Smooth muscle cell (in vitro differentiated cells): ENCODE results near the gene FBXO28. TPM values are rescaled to one million over a fixed set of nuclear protein-coding genes. Genes with fewer than 3 reads are reported as not detected.

Experiments
- DNase-seq: peaks from one replicate; lab custom pipeline; 2025; ENCODE audit not compliant: unreplicated experiment; lab: John Stamatoyannopoulos, UW
- H2AFZ ChIP-seq: fragments of 200-600 bp; sonication (generic); 2 replicates; pipeline ENCODE4 v1.6.0; 2016; ENCODE audit warnings: antibody characterized with exemption, low read depth, mild to moderate bottlenecking
- H3F3A ChIP-seq: fragments of 200-600 bp; sonication (generic); 2 replicates; pipeline ENCODE4 v1.6.0; 2017; ENCODE audit warnings: antibody characterized with exemption, low read depth
- H3K27ac ChIP-seq: fragments of 200-600 bp; sonication (generic); 2 replicates; pipeline ENCODE4 v1.5.1; 2016; ENCODE audit warnings: low read depth, mild to moderate bottlenecking
- H3K27me3 ChIP-seq: fragments of 200-600 bp; sonication (generic); 2 replicates; pipeline ENCODE4 v1.6.1; 2016; ENCODE audit warnings: low read depth, mild to moderate bottlenecking
- H3K36me3 ChIP-seq: fragments of 200-600 bp; sonication (generic); 2 replicates; pipeline ENCODE4 v1.5.1; 2016; ENCODE audit warnings: low read depth
- H3K4me1 ChIP-seq: fragments of 200-600 bp; sonication (generic); 2 replicates; pipeline ENCODE4 v1.5.1; 2016; ENCODE audit warnings: low read depth
- H3K4me2 ChIP-seq: fragments of 200-600 bp; sonication (generic); 2 replicates; pipeline ENCODE4 v1.6.0; 2016; ENCODE audit warnings: mild to moderate bottlenecking
- H3K4me3 ChIP-seq: fragments of 200-600 bp; sonication (generic); 2 replicates; pipeline ENCODE4 v1.5.1; 2016; ENCODE audit warnings: mild to moderate bottlenecking
- H3K79me2 ChIP-seq: fragments of 200-600 bp; sonication (generic); 2 replicates; pipeline ENCODE4 v1.6.0; 2016; ENCODE audit warnings: low read depth, mild to moderate bottlenecking
- H3K9ac ChIP-seq: fragments of 200-600 bp; sonication (generic); 2 replicates; pipeline ENCODE4 v1.6.0; 2016; ENCODE audit warnings: low read depth
- H3K9me3 ChIP-seq: fragments of 200-600 bp; sonication (generic); replicated peaks from 2 replicates; pipeline ENCODE4 v1.5.1; 2016; ENCODE audit warnings: low read depth
- H4K20me1 ChIP-seq: fragments of 200-600 bp; sonication (generic); 2 replicates; pipeline ENCODE4 v1.6.0; 2016; ENCODE audit warnings: low read depth
- CTCF ChIP-seq: fragments of 200-600 bp; sonication (generic); IDR thresholded peaks from 2 replicates; pipeline ENCODE4 v1.5.1; 2017; ENCODE audit warnings: borderline replicate concordance, mild to moderate bottlenecking, antibody characterized with exemption; ENCODE audit not compliant: insufficient read depth, poor library complexity, severe bottlenecking
- WGBS: methylation state at CpG from one replicate; pipeline ENCODE4 v1.1.7; 2016; ENCODE audit warnings: low lambda C conversion rate; 5-methylcytosine and 5-hydroxymethylcytosine counted together
- polyA plus RNA-seq: library from polyadenylated mRNA; unstranded; fragments of >200 nt; fragmentation: Nextera tagmentation; extraction: Ambion mirVana; gene quantifications from 2 replicates; pipeline ENCODE4 v1.2.1, GENCODE V29; 2016
- total RNA-seq: library from RNA; depleted of rRNA; stranded (reverse); fragments of >200 nt; gene quantifications from 2 replicates; pipeline ENCODE4 v1.2.3, GENCODE V29; 2014

Gene FBXO28
- total and polyA plus RNA-seq, 2 experiments from 2014 or later: 9.6 to 37.0 TPM

GRCh38 chr1:224132901-224133300 lies 19.0 kb downstream of the FBXO28 start:
- Histone ChIP-seq H3K4me3 (no peak overlapping the region), H3K9ac (no peak overlapping the region), H2AFZ (no peak overlapping the region), H3K4me2 (no peak overlapping the region), H3F3A (no peaks in the 10 kb centered on the region), H4K20me1 (peaks cover 20% of the 10 kb centered on the region), H3K79me2 (peaks cover 16% of the 10 kb centered on the region), H3K9me3 (peaks cover 10% of the 10 kb centered on the region), H3K36me3 (peaks cover 16% of the 10 kb centered on the region), H3K27me3 (no peaks in the 10 kb centered on the region), H3K27ac (no peak overlapping the region), H3K4me1 (no peaks in the 10 kb centered on the region)
- WGBS: 77% methylated on average over 1 of the region's 1 CpG
- no peak for DNase-seq
- no peak for TF ChIP-seq CTCF

GRCh38 chr1:224133741-224134299 lies 19.9 kb downstream of the FBXO28 start:
- Histone ChIP-seq H3K9me3 (peaks cover 10% of the 10 kb centered on the region), H3K27ac (peak overlapping the region; percentile 13), H3K9ac (no peak overlapping the region), H3K4me1 (no peaks in the 10 kb centered on the region), H3K79me2 (peaks cover 8% of the 10 kb centered on the region), H3K36me3 (peaks cover 16% of the 10 kb centered on the region), H3F3A (no peaks in the 10 kb centered on the region), H3K4me3 (no peak overlapping the region), H4K20me1 (peaks cover 12% of the 10 kb centered on the region), H2AFZ (no peak overlapping the region), H3K27me3 (no peaks in the 10 kb centered on the region), H3K4me2 (no peak overlapping the region)
- no peak for DNase-seq
- WGBS: 83% methylated on average over 5 of the region's 5 CpGs
- TF ChIP-seq CTCF: no peak

- Histone ChIP-seq H3K9me3 (no peaks in the 10 kb centered on the region), H3K79me2 (no peaks in the 10 kb centered on the region), H3K36me3 (peaks cover 5% of the 10 kb centered on the region), H3K4me3 (no peak overlapping the region), H3K9ac (no peak overlapping the region), H3K27ac (no peak overlapping the region), H3K4me1 (no peaks in the 10 kb centered on the region), H3F3A (no peaks in the 10 kb centered on the region), H4K20me1 (peaks cover 10% of the 10 kb centered on the region), H2AFZ (no peak overlapping the region), H3K27me3 (no peaks in the 10 kb centered on the region), H3K4me2 (no peak overlapping the region)
- no peak for TF ChIP-seq CTCF
- DNase-seq: no peak
These were observed 23.6 kb downstream of the FBXO28 start for GRCh38 chr1:224137518-224137917.

GRCh38 chr1:224138198-224138597 lies 24.3 kb downstream of the FBXO28 start:
- no peaks in the 10 kb centered on the region for H3K4me1 ChIP-seq
- H2AFZ ChIP-seq: no peak overlapping the region
- peaks cover 3% of the 10 kb centered on the region for H4K20me1 ChIP-seq
- no peak overlapping the region for H3K9ac ChIP-seq
- no peak overlapping the region for H3K4me2 ChIP-seq
- no peak for TF ChIP-seq CTCF
- H3K79me2 ChIP-seq: no peaks in the 10 kb centered on the region
- H3K27ac ChIP-seq: no peak overlapping the region
- WGBS: 99% methylated on average over 3 of the region's 3 CpGs
- H3K9me3 ChIP-seq: no peaks in the 10 kb centered on the region
- H3K36me3 ChIP-seq: peaks cover 5% of the 10 kb centered on the region
- DNase-seq: no peak
- no peaks in the 10 kb centered on the region for H3K27me3 ChIP-seq
- H3F3A ChIP-seq: no peaks in the 10 kb centered on the region
- no peak overlapping the region for H3K4me3 ChIP-seq
